ENCODE results near the gene MTPN. TPM values are rescaled to one million over a fixed set of nuclear protein-coding genes. Genes with fewer than 3 reads are reported as not detected.

Gene MTPN
- total and polyA plus RNA-seq, 10 of the 15 experiments (the other 5 are each of a cell fraction or from before 2014, with no cell fraction given): 38.7 to 146 (median 85.4) TPM

DNA sequence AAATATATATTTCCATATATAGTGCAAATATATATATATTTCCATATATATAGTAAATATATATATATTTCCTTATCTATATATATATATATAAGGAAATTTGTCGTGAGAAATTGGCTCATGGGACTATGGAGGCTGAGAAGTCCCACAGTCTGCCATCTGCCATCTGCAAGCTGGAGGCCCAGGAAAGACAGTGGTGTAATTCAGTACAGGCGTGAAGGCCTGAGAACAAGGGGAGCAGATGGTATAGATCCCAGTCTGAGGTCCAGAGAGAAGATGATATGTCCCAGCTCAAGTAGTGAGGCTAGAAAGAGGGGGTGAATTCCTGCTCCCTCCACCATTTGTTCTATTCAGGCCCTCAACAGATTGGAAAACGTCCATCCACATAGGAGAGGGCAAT is 78.9 kb downstream of the MTPN start (continued):
- TF ChIP-seq, protein P1, sequence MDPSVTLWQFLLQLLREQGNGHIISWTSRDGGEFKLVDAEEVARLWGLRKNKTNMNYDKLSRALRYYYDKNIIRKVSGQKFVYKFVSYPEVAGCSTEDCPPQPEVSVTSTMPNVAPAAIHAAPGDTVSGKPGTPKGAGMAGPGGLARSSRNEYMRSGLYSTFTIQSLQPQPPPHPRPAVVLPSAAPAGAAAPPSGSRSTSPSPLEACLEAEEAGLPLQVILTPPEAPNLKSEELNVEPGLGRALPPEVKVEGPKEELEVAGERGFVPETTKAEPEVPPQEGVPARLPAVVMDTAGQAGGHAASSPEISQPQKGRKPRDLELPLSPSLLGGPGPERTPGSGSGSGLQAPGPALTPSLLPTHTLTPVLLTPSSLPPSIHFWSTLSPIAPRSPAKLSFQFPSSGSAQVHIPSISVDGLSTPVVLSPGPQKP (IDR thresholded peaks at IDR 0.05; ENCODE audit: low read depth, low read length): no peak
- TF ChIP-seq BACH1 (IDR thresholded peaks at IDR 0.05; ENCODE audit: borderline replicate concordance) (no peak), MYB (IDR thresholded peaks at IDR 0.05; ENCODE audit: borderline replicate concordance, low read depth, low read length) (no peak), SIX5 (IDR thresholded peaks at IDR 0.05; ENCODE audit: low read depth, low read length, severe bottlenecking) (no peak), BMI1 (IDR thresholded peaks at IDR 0.05; ENCODE audit: borderline replicate concordance) (no peak), KDM1A (IDR thresholded peaks at IDR 0.05; ENCODE audit: borderline replicate concordance) (no peak)
- TF ChIP-seq, protein P2, sequence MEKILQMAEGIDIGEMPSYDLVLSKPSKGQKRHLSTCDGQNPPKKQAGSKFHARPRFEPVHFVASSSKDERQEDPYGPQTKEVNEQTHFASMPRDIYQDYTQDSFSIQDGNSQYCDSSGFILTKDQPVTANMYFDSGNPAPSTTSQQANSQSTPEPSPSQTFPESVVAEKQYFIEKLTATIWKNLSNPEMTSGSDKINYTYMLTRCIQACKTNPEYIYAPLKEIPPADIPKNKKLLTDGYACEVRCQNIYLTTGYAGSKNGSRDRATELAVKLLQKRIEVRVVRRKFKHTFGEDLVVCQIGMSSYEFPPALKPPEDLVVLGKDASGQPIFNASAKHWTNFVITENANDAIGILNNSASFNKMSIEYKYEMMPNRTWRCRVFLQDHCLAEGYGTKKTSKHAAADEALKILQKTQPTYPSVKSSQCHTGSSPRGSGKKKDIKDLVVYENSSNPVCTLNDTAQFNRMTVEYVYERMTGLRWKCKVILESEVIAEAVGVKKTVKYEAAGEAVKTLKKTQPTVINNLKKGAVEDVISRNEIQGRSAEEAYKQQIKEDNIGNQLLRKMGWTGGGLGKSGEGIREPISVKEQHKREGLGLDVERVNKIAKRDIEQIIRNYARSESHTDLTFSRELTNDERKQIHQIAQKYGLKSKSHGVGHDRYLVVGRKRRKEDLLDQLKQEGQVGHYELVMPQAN (conservative IDR thresholded peaks at IDR 0.05): no peak
- TF ChIP-seq, protein P3, sequence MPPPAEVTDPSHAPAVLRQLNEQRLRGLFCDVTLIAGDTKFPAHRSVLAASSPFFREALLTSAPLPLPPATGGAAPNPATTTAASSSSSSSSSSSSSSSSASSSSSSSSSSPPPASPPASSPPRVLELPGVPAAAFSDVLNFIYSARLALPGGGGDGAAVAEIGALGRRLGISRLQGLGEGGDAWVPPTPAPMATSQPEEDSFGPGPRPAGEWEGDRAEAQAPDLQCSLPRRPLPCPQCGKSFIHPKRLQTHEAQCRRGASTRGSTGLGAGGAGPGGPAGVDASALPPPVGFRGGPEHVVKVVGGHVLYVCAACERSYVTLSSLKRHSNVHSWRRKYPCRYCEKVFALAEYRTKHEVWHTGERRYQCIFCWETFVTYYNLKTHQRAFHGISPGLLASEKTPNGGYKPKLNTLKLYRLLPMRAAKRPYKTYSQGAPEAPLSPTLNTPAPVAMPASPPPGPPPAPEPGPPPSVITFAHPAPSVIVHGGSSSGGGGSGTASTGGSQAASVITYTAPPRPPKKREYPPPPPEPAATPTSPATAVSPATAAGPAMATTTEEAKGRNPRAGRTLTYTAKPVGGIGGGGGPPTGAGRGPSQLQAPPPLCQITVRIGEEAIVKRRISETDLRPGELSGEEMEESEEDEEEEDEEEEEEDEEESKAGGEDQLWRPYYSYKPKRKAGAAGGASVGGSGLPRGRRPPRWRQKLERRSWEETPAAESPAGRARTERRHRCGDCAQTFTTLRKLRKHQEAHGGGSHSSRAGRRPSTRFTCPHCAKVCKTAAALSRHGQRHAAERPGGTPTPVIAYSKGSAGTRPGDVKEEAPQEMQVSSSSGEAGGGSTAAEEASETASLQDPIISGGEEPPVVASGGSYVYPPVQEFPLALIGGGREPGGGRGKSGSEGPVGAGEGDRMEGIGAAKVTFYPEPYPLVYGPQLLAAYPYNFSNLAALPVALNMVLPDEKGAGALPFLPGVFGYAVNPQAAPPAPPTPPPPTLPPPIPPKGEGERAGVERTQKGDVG (CRISPR knock-in tag; IDR thresholded peaks at IDR 0.05): no peak

Measured in GM12878 (cell line).